H9 (cell line): ENCODE measurements around the gene SCAP. TPM values are rescaled to one million over a fixed set of nuclear protein-coding genes. Genes with fewer than 3 reads are reported as not detected.

ENCODE experiments used
- DNase-seq: peaks from one replicate; pipeline ENCODE4 v3.0.0-alpha.2; 2017
- H2AFZ ChIP-seq: one replicate; pipeline ENCODE4 v1.6.1; 2013; ENCODE audit warnings: mild to moderate bottlenecking, low read length, control low read depth, moderate library complexity
- H2AK5ac ChIP-seq: 2 replicates; pipeline ENCODE4 v1.6.1; 2013; ENCODE audit warnings: low read length, control low read depth, mixed read lengths; ENCODE audit not compliant: insufficient read length
- H2BK120ac ChIP-seq: one replicate; pipeline ENCODE4 v1.6.1; 2013; ENCODE audit warnings: low read depth, mild to moderate bottlenecking, low read length, control low read depth, inconsistent platforms; ENCODE audit not compliant: poor library complexity, severe bottlenecking
- H2BK12ac ChIP-seq: 2 replicates; pipeline ENCODE4 v1.6.1; 2013; ENCODE audit warnings: low read length, control low read depth, mixed read lengths, low read depth; ENCODE audit not compliant: insufficient read length
- H2BK15ac ChIP-seq: 2 replicates; pipeline ENCODE4 v1.6.1; 2013; ENCODE audit warnings: low read depth, low read length, control low read depth
- H2BK20ac ChIP-seq: one replicate; pipeline ENCODE4 v1.6.1; 2013; ENCODE audit warnings: low read depth, mild to moderate bottlenecking, low read length, control low read depth, inconsistent platforms; ENCODE audit not compliant: poor library complexity, severe bottlenecking
- H2BK5ac ChIP-seq: 2 replicates; pipeline ENCODE4 v1.6.1; 2013; ENCODE audit warnings: low read length, control low read depth, mixed read lengths; ENCODE audit not compliant: insufficient read length
- H3K14ac ChIP-seq: 2 replicates; pipeline ENCODE4 v1.6.1; 2013; ENCODE audit warnings: low read length, control low read depth; ENCODE audit not compliant: insufficient read depth
- H3K18ac ChIP-seq: 2 replicates; pipeline ENCODE4 v1.6.1; 2013; ENCODE audit warnings: low read depth, mild to moderate bottlenecking, mixed read lengths, low read length, control low read depth; ENCODE audit not compliant: insufficient read length
- H3K23ac ChIP-seq: 2 replicates; pipeline ENCODE4 v1.6.1; 2013; ENCODE audit warnings: low read length, control low read depth, mixed read lengths, low read depth; ENCODE audit not compliant: insufficient read length
- H3K23me2 ChIP-seq: 2 replicates; pipeline ENCODE4 v1.6.1; 2013; ENCODE audit warnings: low read depth, mild to moderate bottlenecking, mixed read lengths, low read length, control low read depth; ENCODE audit not compliant: insufficient read length, poor library complexity, severe bottlenecking
- H3K27ac ChIP-seq: 2 replicates; pipeline ENCODE4 v1.5.1; 2013; ENCODE audit warnings: low read length, control low read depth, mixed read lengths, low read depth; ENCODE audit not compliant: insufficient read length
- H3K27me3 ChIP-seq: 2 replicates; pipeline ENCODE4 v1.6.1; 2013; ENCODE audit warnings: low read length, control low read depth, inconsistent platforms; ENCODE audit not compliant: insufficient read depth
- H3K4ac ChIP-seq: 2 replicates; pipeline ENCODE4 v1.6.1; 2013; ENCODE audit warnings: low read depth, mild to moderate bottlenecking, control low read depth, inconsistent platforms, low read length, moderate library complexity
- H3K4me1 ChIP-seq: 2 replicates; pipeline ENCODE4 v1.6.1; 2013; ENCODE audit warnings: low read length, control low read depth, inconsistent platforms; ENCODE audit not compliant: insufficient read depth
- H3K4me2 ChIP-seq: 2 replicates; pipeline ENCODE4 v1.6.1; 2013; ENCODE audit warnings: low read length, control low read depth, mixed read lengths; ENCODE audit not compliant: insufficient read length, insufficient read depth
- H3K56ac ChIP-seq: 2 replicates; pipeline ENCODE4 v1.6.1; 2013; ENCODE audit warnings: low read depth, mild to moderate bottlenecking, mixed read lengths, low read length, control low read depth; ENCODE audit not compliant: insufficient read length
- H3K79me1 ChIP-seq: 2 replicates; pipeline ENCODE4 v1.6.1; 2013; ENCODE audit warnings: low read depth, mild to moderate bottlenecking, moderate library complexity, low read length, control low read depth, inconsistent platforms; ENCODE audit not compliant: insufficient read depth, poor library complexity, severe bottlenecking
- H3K79me2 ChIP-seq: 2 replicates; pipeline ENCODE4 v1.6.1; 2013; ENCODE audit warnings: low read length, control low read depth, inconsistent platforms; ENCODE audit not compliant: insufficient read depth
- H3K9ac ChIP-seq: 2 replicates; pipeline ENCODE4 v1.6.1; 2013; ENCODE audit warnings: low read length, control low read depth, mixed read lengths; ENCODE audit not compliant: insufficient read length; ENCODE audit errors: extremely low read depth
- H3K9me3 ChIP-seq: one replicate; pipeline ENCODE4 v1.6.1; 2013; ENCODE audit warnings: low read depth, low read length, inconsistent platforms; ENCODE audit not compliant: control insufficient read depth
- H3T11ph ChIP-seq: one replicate; pipeline ENCODE4 v1.6.1; 2013; ENCODE audit warnings: mild to moderate bottlenecking, low read length, control low read depth, inconsistent platforms
- H4K20me1 ChIP-seq: one replicate; pipeline ENCODE4 v1.6.1; 2013; ENCODE audit not compliant: control insufficient read depth, insufficient read length, insufficient read depth
- H4K5ac ChIP-seq: 2 replicates; pipeline ENCODE4 v1.6.1; 2013; ENCODE audit warnings: low read depth, mild to moderate bottlenecking, mixed read lengths, low read length, control low read depth; ENCODE audit not compliant: insufficient read length
- H4K8ac ChIP-seq: replicated peaks from 2 replicates; pipeline ENCODE4 v1.6.1; 2013; ENCODE audit warnings: low read length, control low read depth, mixed read lengths, low read depth; ENCODE audit not compliant: insufficient read length
- H4K91ac ChIP-seq: 2 replicates; pipeline ENCODE4 v1.6.1; 2013; ENCODE audit warnings: low read depth, mild to moderate bottlenecking, moderate library complexity, mixed read lengths, low read length, control low read depth; ENCODE audit not compliant: insufficient read length
- H3K27ac Mint-ChIP-seq, 3 experiments: 2 replicates in 2 of 3; 3 replicates in 1 of 3; pipeline ENCODE4 v1.8.0; 2020 to 2021; ENCODE audit warnings: mixed read lengths in 3 of 3, mild to moderate bottlenecking in 1 of 3, moderate library complexity in 1 of 3
- H3K27me3 Mint-ChIP-seq: 2 replicates; pipeline ENCODE4 v1.8.0; 2021; ENCODE audit warnings: low read depth, mild to moderate bottlenecking, moderate library complexity, mixed read lengths
- H3K36me3 Mint-ChIP-seq, 3 experiments: 2 replicates in 2 of 3; 3 replicates in 1 of 3; pipeline ENCODE4 v1.8.0; 2020 to 2021; ENCODE audit warnings: low read depth in 3 of 3, mixed read lengths in 3 of 3; ENCODE audit not compliant: insufficient read depth in 1 of 3
- H3K4me1 Mint-ChIP-seq, 2 experiments: 2 replicates each; pipeline ENCODE4 v1.8.0; 2020; ENCODE audit warnings: mixed read lengths in 2 of 2
- H3K4me3 Mint-ChIP-seq, 2 experiments: 2 replicates in 1 of 2; 3 replicates in 1 of 2; pipeline ENCODE4 v1.8.0; 2020 to 2021; ENCODE audit warnings: mild to moderate bottlenecking in 2 of 2, mixed read lengths in 2 of 2, moderate library complexity in 1 of 2
- H3K9me3 Mint-ChIP-seq, 2 experiments: 2 replicates in 1 of 2; 3 replicates in 1 of 2; pipeline ENCODE4 v1.8.0; 2020; ENCODE audit warnings: mild to moderate bottlenecking in 2 of 2, mixed read lengths in 2 of 2, moderate library complexity in 1 of 2
- CTCF ChIP-seq: fragments of 200-600 bp; sonication (generic); conservative IDR thresholded peaks from 3 replicates; pipeline ENCODE4 v1.8.0; 2021; ENCODE audit warnings: antibody characterized with exemption, mild to moderate bottlenecking
- WGBS: extraction: QIAGEN DNeasy Blood & Tissue Kit; methylation state at CpG from one replicate; pipeline ENCODE4 v1.1.7; 2013; ENCODE audit warnings: missing lambda C conversion rate, low lambda C conversion rate, mixed read lengths; ENCODE audit not compliant: insufficient read length; ENCODE audit errors: extremely low coverage; 5-methylcytosine and 5-hydroxymethylcytosine counted together
- total RNA-seq: library from RNA; stranded (reverse); gene quantifications from 2 replicates; pipeline ENCODE4 v1.2.1, GENCODE V29; 2021

Gene SCAP
- total RNA-seq, 1 experiment from 2014 or later, result 104 TPM

GRCh38 chr3:47413751-47414150 lies 62.0 kb downstream of the SCAP start:
- Histone ChIP-seq H3K4ac (no peak overlapping the region), H3K23me2 (no peaks in the 10 kb centered on the region)

More at GRCh38 chr3:47413751-47414150, 62.0 kb downstream of the SCAP start:
- Histone ChIP-seq H4K8ac (no peak overlapping the region), H4K5ac (no peak overlapping the region), H4K20me1 (no peaks in the 10 kb centered on the region), H3T11ph (no peak overlapping the region), H3K79me1 (no peaks in the 10 kb centered on the region), H3K4me2 (no peak overlapping the region), H3K23ac (no peak overlapping the region), H3K4me1 (no peaks in the 10 kb centered on the region), H3K79me2 (no peaks in the 10 kb centered on the region), H3K27ac (no peak overlapping the region), H3K56ac (no peak overlapping the region), H2BK5ac (no peak overlapping the region), H4K91ac (no peak overlapping the region), H2BK12ac (no peak overlapping the region), H2BK20ac (no peak overlapping the region), H3K27me3 (no peaks in the 10 kb centered on the region), H3K9me3 (no peaks in the 10 kb centered on the region), H3K9ac (no peak overlapping the region), H3K14ac (no peak overlapping the region), H2BK15ac (no peak overlapping the region), H3K18ac (no peak overlapping the region), H2AK5ac (no peak overlapping the region), H2AFZ (no peak overlapping the region), H2BK120ac (no peak overlapping the region)
- Mint-ChIP-seq H3K36me3 (peaks cover 28 to 58% (median 54%) of the 10 kb centered on the region in 3 experiments), H3K4me1 (peaks cover 4 to 12% of the 10 kb centered on the region in 2 experiments), H3K9me3 (peaks cover 0 to 9% of the 10 kb centered on the region in 2 experiments; a peak in 3 of 5 replicates), H3K4me3 (no peak overlapping the region), H3K27me3 (no peaks in the 10 kb centered on the region; the same call in 1 of the 2 replicates), H3K27ac (no peak overlapping the region)
- DNase-seq, result no peak
- no CpG with 5 or more reads among the region's 7 CpGs for WGBS
- no peak for TF ChIP-seq CTCF
